Breast epithelium (tissue), 3 donors: ENCODE data around the gene KCNC3.

Experiments used
- POLR2A ChIP-seq: fragments of 450-650 bp; IDR thresholded peaks from one replicate; pipeline ENCODE4 v1.6.1; 2016; ENCODE audit warnings: antibody characterized with exemption, mild to moderate bottlenecking, moderate library complexity
- TF ChIP-seq, protein P1 (sequence below), 3 donors: fragments of 450-650 bp; IDR thresholded peaks; one replicate each; pipeline ENCODE4 v1.5.1; 2016 to 2017; ENCODE audit warnings: antibody characterized with exemption in 3 of 3, mild to moderate bottlenecking in 3 of 3, moderate library complexity in 3 of 3

DNA sequence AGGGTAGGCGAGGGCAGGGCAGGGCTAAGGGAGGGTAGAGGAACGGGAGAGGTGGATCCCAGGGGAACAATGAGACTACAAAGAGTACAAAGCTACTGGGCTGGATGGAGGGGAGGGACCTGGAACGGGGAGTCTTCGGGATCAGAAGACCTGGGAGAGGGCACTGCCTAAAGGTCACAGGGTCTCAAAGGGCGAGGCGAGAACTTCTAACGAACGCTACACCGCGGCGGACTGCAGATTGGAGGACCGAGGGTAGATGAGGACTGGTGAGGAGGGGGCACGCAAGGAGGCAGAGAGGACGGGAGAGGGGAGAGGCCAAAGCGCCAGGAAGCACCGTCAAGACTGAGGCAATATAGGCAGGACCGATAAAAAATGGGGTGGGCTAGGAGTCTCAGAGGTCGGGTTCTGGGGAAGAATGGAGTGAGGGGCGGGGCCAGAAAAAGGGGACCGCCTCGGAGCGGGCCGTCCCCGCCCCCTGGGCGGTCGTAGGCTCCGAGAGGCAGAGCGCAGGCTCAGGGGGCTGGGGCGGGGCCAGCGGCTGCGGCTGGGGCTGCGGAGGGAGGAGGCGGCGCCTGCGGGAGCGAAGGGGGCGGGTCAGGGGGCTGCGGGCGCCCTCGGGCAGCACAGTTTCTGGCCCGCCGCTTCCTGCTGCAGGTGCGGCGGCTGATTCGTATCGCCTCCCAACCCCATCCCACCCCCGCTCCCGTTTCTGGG lies 1.3 kb upstream of the KCNC3 start:
- TF ChIP-seq, protein P1, sequence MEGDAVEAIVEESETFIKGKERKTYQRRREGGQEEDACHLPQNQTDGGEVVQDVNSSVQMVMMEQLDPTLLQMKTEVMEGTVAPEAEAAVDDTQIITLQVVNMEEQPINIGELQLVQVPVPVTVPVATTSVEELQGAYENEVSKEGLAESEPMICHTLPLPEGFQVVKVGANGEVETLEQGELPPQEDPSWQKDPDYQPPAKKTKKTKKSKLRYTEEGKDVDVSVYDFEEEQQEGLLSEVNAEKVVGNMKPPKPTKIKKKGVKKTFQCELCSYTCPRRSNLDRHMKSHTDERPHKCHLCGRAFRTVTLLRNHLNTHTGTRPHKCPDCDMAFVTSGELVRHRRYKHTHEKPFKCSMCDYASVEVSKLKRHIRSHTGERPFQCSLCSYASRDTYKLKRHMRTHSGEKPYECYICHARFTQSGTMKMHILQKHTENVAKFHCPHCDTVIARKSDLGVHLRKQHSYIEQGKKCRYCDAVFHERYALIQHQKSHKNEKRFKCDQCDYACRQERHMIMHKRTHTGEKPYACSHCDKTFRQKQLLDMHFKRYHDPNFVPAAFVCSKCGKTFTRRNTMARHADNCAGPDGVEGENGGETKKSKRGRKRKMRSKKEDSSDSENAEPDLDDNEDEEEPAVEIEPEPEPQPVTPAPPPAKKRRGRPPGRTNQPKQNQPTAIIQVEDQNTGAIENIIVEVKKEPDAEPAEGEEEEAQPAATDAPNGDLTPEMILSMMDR (IDR thresholded peaks at IDR 0.05): no peak
- no peak for TF ChIP-seq POLR2A
